Right lobe of liver (tissue), 4 donors: ENCODE measurements around the gene LLGL2.

Experiments
- CTCF ChIP-seq, 4 donors: fragments of 200-600 bp in 3 of 4; fragments of 450-650 bp in 1 of 4; IDR thresholded peaks; one replicate each; pipeline versions ENCODE4 v1.5.1 to v1.8.0; 2016 to 2022; ENCODE audit warnings: antibody characterized with exemption in 4 of 4, mild to moderate bottlenecking in 2 of 4
- POLR2A ChIP-seq: fragments of 450-650 bp; IDR thresholded peaks from one replicate; pipeline ENCODE4 v1.6.1; 2017; ENCODE audit warnings: antibody characterized with exemption, mild to moderate bottlenecking
- donor health status: DM: no; HTN: no; CAD: no.
- donor health status: DM: no; HTN: no; CAD: no.
- donor health status: DM: no; HTN: yes; CAD: no.

DNA sequence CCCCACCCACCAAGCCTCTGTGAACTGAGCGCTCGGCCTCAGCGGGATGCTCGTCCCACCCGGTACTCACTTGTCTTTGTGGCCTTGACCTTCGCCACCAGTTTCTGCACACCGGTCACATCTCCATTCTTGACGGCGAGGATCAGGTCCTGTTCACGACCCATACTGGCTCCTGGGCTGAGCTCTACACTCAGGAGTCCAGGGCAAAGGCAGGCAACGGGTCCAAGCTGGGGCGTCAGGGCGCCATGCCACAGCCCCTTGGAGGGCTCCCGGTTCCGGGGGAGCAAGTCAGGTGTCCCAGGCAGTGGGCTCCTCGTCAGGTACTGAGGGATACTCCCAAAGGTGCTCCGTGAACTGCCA is 11.9 kb upstream of the LLGL2 start:
- TF ChIP-seq CTCF (IDR thresholded peaks at IDR 0.05), result no peak
- no peak for TF ChIP-seq POLR2A
